GM21529 (cell line): ENCODE measurements around the gene PPP2R3A.
A peak's percentile ranks its signal among the peaks of the same experiment; 100 is the strongest.

Experiments used
- ATAC-seq: cut with Tn5 transposase; IDR thresholded peaks from one replicate; pipeline ENCODE4 v1.9.1; 2021; ENCODE audit not compliant: unreplicated experiment

The PPP2R3A gene

DNA sequence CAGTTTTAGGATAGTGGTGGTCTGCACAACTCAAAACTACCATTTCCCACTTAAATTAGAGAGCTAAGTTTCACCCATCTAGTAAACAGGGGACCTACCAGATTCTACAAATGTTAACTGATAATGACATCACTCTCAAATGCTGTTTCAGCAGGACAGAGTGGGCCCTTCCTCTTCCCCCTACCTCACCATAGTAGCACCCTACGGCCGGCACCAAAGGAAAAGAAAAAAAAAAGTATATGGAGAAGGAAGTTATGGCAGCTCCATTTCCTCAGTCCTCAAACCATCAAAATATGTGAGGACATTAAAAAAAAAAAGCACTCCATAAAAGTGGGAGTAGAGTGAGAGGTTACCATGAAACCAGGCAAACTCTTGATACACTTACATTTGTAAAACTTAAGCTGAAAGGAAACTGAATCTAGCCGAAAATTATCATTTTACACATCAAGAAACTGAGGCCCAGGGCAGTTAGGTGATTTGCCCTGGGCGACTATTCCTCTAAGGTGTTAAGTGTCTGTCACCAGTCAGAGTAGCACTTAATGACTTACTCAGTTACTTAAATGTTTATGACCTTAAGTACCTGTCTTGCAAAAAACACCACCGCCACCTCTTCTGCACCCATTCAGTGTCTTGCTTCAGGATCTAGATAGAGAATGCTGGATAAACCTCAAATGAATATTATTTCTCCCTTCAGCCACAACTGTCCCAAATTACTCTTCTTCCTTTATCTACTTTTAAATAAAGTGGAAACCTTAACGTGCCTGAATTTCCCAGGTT lies 227.9 kb downstream of the PPP2R3A start:
- no peak for ATAC-seq

DNA sequence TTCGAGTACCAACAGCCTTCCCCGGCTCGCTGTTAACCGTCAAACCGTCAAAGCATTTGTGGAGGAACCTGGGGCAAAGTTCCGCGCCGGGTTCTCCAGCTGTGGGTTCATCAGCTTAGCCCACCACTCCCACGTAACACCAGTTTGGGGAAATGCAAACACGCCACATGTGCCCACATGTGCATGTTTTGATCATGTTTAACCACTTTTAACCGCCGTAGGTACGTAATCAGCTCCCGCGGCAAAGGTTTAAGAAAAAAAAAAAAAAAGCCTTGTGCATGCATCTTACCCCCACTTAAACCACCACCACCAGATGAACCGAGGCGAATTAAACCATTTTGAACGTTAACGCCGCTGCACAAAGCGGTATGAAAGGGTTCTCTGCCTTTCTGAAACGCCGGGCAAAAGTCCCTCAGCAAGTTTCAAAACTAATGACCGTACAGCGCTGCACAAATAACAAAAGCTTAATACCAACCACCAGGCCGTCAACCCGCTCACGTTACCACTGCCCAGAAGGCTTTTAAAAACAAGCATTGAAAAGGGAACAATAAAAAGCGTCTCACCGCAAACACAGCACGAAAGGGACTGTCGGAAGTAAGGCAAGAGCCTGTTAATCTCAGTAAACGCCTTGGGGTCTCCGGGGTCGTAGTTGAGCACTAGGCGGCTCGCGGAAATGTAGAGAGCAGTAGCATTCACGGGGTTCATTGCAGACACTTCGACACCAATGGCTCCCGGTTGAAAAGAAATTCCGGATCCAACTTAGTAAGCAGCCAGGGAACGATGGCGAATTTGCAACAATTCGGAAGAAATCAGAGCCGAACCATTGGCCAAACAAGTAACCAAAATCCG lies 229.1 kb downstream of the PPP2R3A start:
- no peak for ATAC-seq

DNA sequence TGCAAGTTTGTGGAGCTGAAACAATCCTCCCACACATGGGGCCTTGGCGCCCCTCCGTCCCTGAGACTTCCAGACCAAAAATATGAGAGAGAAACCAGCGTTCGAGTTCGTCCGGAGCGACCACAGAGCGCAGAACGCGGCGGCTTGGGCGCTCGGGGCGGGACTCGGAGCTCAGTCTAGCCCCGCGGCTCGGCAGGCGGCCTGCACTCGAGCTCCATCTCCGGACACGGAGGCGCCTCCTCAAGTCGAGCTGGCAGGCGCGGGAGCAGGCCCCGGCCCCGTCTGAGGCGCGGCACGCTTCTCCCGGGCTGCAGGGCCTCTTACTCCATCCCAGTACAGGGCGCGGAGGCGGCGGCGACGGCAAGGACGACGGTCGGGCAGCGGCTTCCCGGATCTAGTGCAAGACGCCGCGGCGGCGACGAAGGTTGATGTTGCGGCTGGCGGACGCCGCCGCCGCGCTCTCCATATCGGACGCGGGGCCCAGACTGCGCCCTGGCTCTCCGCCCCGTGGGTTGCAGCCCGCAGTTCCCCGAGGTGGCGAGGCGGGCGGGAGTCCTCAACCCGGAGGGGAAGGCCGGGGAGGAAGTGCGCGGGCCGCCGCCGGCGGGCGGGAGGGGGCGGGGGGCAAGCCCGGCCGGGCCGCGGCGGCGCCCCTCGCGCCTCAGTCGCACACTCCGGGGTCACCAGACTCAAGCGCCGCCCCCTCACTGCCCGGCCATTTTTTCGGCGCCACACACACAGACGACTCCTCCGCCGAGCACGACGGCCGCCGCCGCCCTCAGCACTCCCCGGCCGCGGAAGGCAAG lies 229.9 kb downstream of the PPP2R3A start:
- peak; percentile 35 for ATAC-seq

DNA sequence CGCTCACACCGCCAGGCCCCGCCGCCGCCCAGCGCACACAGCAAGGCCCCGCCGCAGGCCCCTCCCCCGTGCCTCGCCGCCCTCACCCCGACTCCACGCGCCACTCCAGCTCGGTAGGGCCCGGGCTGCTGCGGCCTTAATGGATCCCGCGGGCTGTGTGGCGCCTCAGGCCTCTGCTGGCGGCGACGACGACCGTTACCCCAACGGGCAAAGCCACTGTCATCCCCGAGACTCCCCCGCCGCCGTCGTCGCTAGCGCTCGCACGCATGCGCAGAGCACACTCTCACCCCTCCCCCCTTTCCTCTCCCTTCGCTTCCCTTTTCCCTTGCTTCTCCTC lies 230.5 kb downstream of the PPP2R3A start, which contains the start of gene MSL2:
Gene MSL2, minus strand, starts transcription at position 272 of the 337 bp plus-strand sequence. CDS start 1,222 bp downstream, outside the sequence.
- no peak for ATAC-seq

DNA sequence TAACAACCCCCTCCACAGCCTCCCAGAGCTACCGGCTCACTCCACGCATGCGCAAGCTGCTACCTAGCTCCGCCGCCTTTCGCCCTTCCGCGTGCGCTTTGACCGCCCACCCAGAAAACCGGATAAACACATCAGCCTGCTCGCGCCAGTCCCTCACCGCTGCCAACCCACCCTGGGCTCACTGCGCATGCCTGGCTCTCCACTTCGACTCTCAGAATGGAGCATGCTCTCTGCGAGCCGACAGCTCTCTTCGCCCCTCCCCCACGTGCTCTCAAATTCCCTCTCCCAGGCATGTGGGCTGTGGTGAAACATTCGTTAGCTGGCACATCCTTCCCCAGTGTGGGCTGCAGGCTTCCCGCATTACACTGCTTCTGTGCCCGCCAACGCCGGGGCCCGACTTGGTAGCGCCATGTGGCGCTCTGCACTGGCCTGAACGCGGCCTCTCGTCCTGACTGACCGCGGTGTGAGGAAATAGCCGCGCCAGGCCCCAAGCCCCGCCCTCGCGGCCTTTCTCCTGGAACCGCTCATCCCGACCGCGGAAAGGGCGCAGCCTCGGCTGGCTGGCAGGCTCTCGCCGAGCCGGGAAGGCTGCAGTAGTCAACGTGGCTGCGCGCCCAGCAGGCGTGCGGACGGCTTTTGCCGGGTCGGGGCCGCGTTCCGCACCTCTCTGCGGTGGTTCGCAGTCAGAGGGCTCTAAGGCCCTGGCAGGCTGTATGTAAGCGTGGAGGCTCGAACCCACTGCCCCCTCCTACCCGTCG lies 231.1 kb downstream of the PPP2R3A start:
- ATAC-seq: peak; percentile 68

DNA sequence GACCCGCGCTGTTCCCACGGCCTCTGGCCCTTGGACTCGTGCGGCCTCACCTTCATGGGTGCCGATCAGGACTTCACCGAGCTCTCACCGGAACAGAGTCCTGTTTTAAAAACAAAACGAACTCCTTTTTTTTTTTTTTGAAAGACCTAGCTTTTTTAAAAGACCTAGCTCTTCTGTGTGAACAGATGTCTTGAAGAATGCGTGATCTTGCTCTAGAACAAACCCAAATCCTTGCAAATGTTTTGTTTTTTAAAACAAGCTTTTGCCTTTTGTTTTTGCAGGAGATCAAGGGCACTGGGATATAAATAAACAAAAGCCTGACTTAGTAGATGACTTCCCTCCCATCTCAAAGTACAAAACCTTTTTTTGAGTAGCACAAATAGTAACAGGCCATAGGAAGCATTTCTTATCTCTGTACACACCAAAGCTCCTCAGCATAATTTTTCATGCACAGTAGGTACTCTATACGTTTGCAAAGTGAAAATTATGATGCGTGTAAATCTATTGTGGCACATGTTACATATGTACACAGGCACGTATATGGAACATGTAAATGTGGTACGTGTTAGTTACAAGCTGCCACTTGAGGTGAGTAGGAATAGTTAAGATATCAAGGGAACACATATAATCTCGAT lies 231.7 kb downstream of the PPP2R3A start:
- ATAC-seq: no peak
